ENCODE data around the gene BICD1.

BICD1 gene

GRCh38 chr12:32400866-32401265 is 294.2 kb downstream of the BICD1 start:
- DNase-seq (ENCODE audit: low read depth) = no peak
- no peak overlapping the region for H3K4me3 ChIP-seq (ENCODE audit: low read length)
- no peak for TF ChIP-seq CTCF (conservative IDR thresholded peaks at IDR 0.05; ENCODE audit: low read depth, low read length)

GRCh38 chr12:32402170-32402569 is 295.5 kb downstream of the BICD1 start:
- no peak for DNase-seq (ENCODE audit: low read depth)
- H3K4me3 ChIP-seq (ENCODE audit: low read length) = no peak overlapping the region
- TF ChIP-seq CTCF (conservative IDR thresholded peaks at IDR 0.05; ENCODE audit: low read depth, low read length) = no peak

GRCh38 chr12:32402946-32403345 is 296.3 kb downstream of the BICD1 start:
- TF ChIP-seq CTCF (conservative IDR thresholded peaks at IDR 0.05; ENCODE audit: low read depth, low read length) = no peak
- DNase-seq (ENCODE audit: low read depth) = no peak
- no peak overlapping the region for H3K4me3 ChIP-seq (ENCODE audit: low read length)

GRCh38 chr12:32407795-32408194 is 301.1 kb downstream of the BICD1 start:
- H3K4me3 ChIP-seq (ENCODE audit: low read length) = no peak overlapping the region
- no peak for TF ChIP-seq CTCF (conservative IDR thresholded peaks at IDR 0.05; ENCODE audit: low read depth, low read length)
- no peak for DNase-seq (ENCODE audit: low read depth)

GRCh38 chr12:32413412-32413811 is 306.8 kb downstream of the BICD1 start:
- no peak for DNase-seq (ENCODE audit: low read depth)
- H3K4me3 ChIP-seq (ENCODE audit: low read length) = no peak overlapping the region
- no peak for TF ChIP-seq CTCF (conservative IDR thresholded peaks at IDR 0.05; ENCODE audit: low read depth, low read length)

- H3K4me3 ChIP-seq (ENCODE audit: low read length) = no peak overlapping the region
- no peak for DNase-seq (ENCODE audit: low read depth)
- no peak for TF ChIP-seq CTCF (conservative IDR thresholded peaks at IDR 0.05; ENCODE audit: low read depth, low read length)
Measured at GRCh38 chr12:32418221-32418620, 311.6 kb downstream of the BICD1 start.

GRCh38 chr12:32418903-32419519 is 312.4 kb downstream of the BICD1 start:
- no peak overlapping the region for H3K4me3 ChIP-seq (ENCODE audit: low read length)
- DNase-seq (ENCODE audit: low read depth) = no peak
- no peak for TF ChIP-seq CTCF (conservative IDR thresholded peaks at IDR 0.05; ENCODE audit: low read depth, low read length)
